ENCODE results near the gene IGBP1.
"Not testable (repeated sequence)": the region's sequence is repeated elsewhere in the genome, so short reads cannot be mapped to it uniquely, and the experiment has no call there.

IGBP1 gene

GRCh38 chrX:70123014-70123413 lies 10.2 kb upstream of the IGBP1 start:
- H3K4me3 ChIP-seq (ENCODE audit: low read length); H3K4me1 ChIP-seq (ENCODE audit: control insufficient read depth, insufficient read depth, low read length); H3K36me3 ChIP-seq (ENCODE audit: control insufficient read depth, insufficient read depth, low read length); H3K27ac ChIP-seq (ENCODE audit: low read length); H3K27me3 ChIP-seq (ENCODE audit: control insufficient read depth, insufficient read depth, low read length); H3K9me3 ChIP-seq (ENCODE audit: control insufficient read depth, insufficient read depth, low read length); DNase-seq (ENCODE audit: low read depth, low spot score): not testable (repeated sequence)
- no CpG with 5 or more reads among the region's 30 CpGs for WGBS (ENCODE audit: insufficient coverage, insufficient read length)

GRCh38 chrX:70124678-70125077 lies 8.6 kb upstream of the IGBP1 start:
- no peak for DNase-seq (ENCODE audit: low read depth, low spot score)
- Histone ChIP-seq H3K9me3 (ENCODE audit: control insufficient read depth, insufficient read depth, low read length) (no peaks in the 10 kb centered on the region), H3K4me1 (ENCODE audit: control insufficient read depth, insufficient read depth, low read length) (peaks cover 3% of the 10 kb centered on the region), H3K4me3 (ENCODE audit: low read length) (no peak overlapping the region), H3K36me3 (ENCODE audit: control insufficient read depth, insufficient read depth, low read length) (no peaks in the 10 kb centered on the region), H3K27ac (ENCODE audit: low read length) (no peak overlapping the region), H3K27me3 (ENCODE audit: control insufficient read depth, insufficient read depth, low read length) (no peaks in the 10 kb centered on the region)
- 100% methylated on average over 2 of the region's 2 CpGs for WGBS (ENCODE audit: insufficient coverage, insufficient read length)

GRCh38 chrX:70128071-70128470 lies 5.2 kb upstream of the IGBP1 start:
- Histone ChIP-seq H3K4me1 (ENCODE audit: control insufficient read depth, insufficient read depth, low read length) (peaks cover 3% of the 10 kb centered on the region), H3K9me3 (ENCODE audit: control insufficient read depth, insufficient read depth, low read length) (no peaks in the 10 kb centered on the region), H3K27ac (ENCODE audit: low read length) (no peak overlapping the region), H3K27me3 (ENCODE audit: control insufficient read depth, insufficient read depth, low read length) (no peaks in the 10 kb centered on the region), H3K36me3 (ENCODE audit: control insufficient read depth, insufficient read depth, low read length) (no peaks in the 10 kb centered on the region), H3K4me3 (ENCODE audit: low read length) (no peak overlapping the region)
- no CpG with 5 or more reads among the region's 9 CpGs for WGBS (ENCODE audit: insufficient coverage, insufficient read length)
- no peak for DNase-seq (ENCODE audit: low read depth, low spot score)

GRCh38 chrX:70129816-70130215 lies 3.4 kb upstream of the IGBP1 start:
- no peaks in the 10 kb centered on the region for H3K27me3 ChIP-seq (ENCODE audit: control insufficient read depth, insufficient read depth, low read length)
- H3K27ac ChIP-seq (ENCODE audit: low read length) = no peak overlapping the region

GRCh38 chrX:70132224-70132623 lies 1.0 kb upstream of the IGBP1 start:
- no peaks in the 10 kb centered on the region for H3K36me3 ChIP-seq (ENCODE audit: control insufficient read depth, insufficient read depth, low read length)
- no peak overlapping the region for H3K4me3 ChIP-seq (ENCODE audit: low read length)
- H3K4me1 ChIP-seq (ENCODE audit: control insufficient read depth, insufficient read depth, low read length) = peaks cover 3% of the 10 kb centered on the region
- no peaks in the 10 kb centered on the region for H3K27me3 ChIP-seq (ENCODE audit: control insufficient read depth, insufficient read depth, low read length)
- DNase-seq (ENCODE audit: low read depth, low spot score) = no peak
- WGBS (ENCODE audit: insufficient coverage, insufficient read length) = no CpG with 5 or more reads among the region's 4 CpGs
- no peaks in the 10 kb centered on the region for H3K9me3 ChIP-seq (ENCODE audit: control insufficient read depth, insufficient read depth, low read length)
- no peak overlapping the region for H3K27ac ChIP-seq (ENCODE audit: low read length)

More at GRCh38 chrX:70129816-70130215, 3.4 kb upstream of the IGBP1 start:
- WGBS (ENCODE audit: insufficient coverage, insufficient read length) = no CpG with 5 or more reads among the region's 1 CpG
- Histone ChIP-seq H3K36me3 (ENCODE audit: control insufficient read depth, insufficient read depth, low read length) (no peaks in the 10 kb centered on the region), H3K4me3 (ENCODE audit: low read length) (no peak overlapping the region), H3K9me3 (ENCODE audit: control insufficient read depth, insufficient read depth, low read length) (no peaks in the 10 kb centered on the region), H3K4me1 (ENCODE audit: control insufficient read depth, insufficient read depth, low read length) (peaks cover 3% of the 10 kb centered on the region)
- DNase-seq (ENCODE audit: low read depth, low spot score) = no peak

- no peaks in the 10 kb centered on the region for H3K36me3 ChIP-seq (ENCODE audit: control insufficient read depth, insufficient read depth, low read length)
- no peak for DNase-seq (ENCODE audit: low read depth, low spot score)
- no peak overlapping the region for H3K27ac ChIP-seq (ENCODE audit: low read length)
- no CpG with 5 or more reads among the region's 8 CpGs for WGBS (ENCODE audit: insufficient coverage, insufficient read length)
- peaks cover 1% of the 10 kb centered on the region; the same call in 1 of the 2 replicates for H3K4me1 ChIP-seq (ENCODE audit: control insufficient read depth, insufficient read depth, low read length)
- H3K27me3 ChIP-seq (ENCODE audit: control insufficient read depth, insufficient read depth, low read length) = no peaks in the 10 kb centered on the region
- H3K4me3 ChIP-seq (ENCODE audit: low read length) = peak overlapping the region; percentile 41; the same call in 1 of the 2 replicates
- no peaks in the 10 kb centered on the region for H3K9me3 ChIP-seq (ENCODE audit: control insufficient read depth, insufficient read depth, low read length)
Observed at GRCh38 chrX:70132877-70133302, 357 bp upstream of the IGBP1 start.

- no CpG with 5 or more reads among the region's 12 CpGs for WGBS (ENCODE audit: insufficient coverage, insufficient read length)
- Histone ChIP-seq H3K27ac (ENCODE audit: low read length) (no peak overlapping the region), H3K9me3 (ENCODE audit: control insufficient read depth, insufficient read depth, low read length) (no peaks in the 10 kb centered on the region), H3K4me1 (ENCODE audit: control insufficient read depth, insufficient read depth, low read length) (no peaks in the 10 kb centered on the region), H3K27me3 (ENCODE audit: control insufficient read depth, insufficient read depth, low read length) (no peaks in the 10 kb centered on the region), H3K36me3 (ENCODE audit: control insufficient read depth, insufficient read depth, low read length) (no peaks in the 10 kb centered on the region), H3K4me3 (ENCODE audit: low read length) (peak overlapping the region; percentile 69; the same call in 1 of the 2 replicates)
- no peak for DNase-seq (ENCODE audit: low read depth, low spot score)
Observed at GRCh38 chrX:70134116-70134477, 850 bp downstream of the IGBP1 start.

- no CpG with 5 or more reads among the region's 2 CpGs for WGBS (ENCODE audit: insufficient coverage, insufficient read length)
- H3K9me3 ChIP-seq (ENCODE audit: control insufficient read depth, insufficient read depth, low read length) = no peaks in the 10 kb centered on the region
- no peak overlapping the region for H3K27ac ChIP-seq (ENCODE audit: low read length)
- H3K36me3 ChIP-seq (ENCODE audit: control insufficient read depth, insufficient read depth, low read length) = no peaks in the 10 kb centered on the region
- no peak overlapping the region for H3K4me3 ChIP-seq (ENCODE audit: low read length)
- H3K27me3 ChIP-seq (ENCODE audit: control insufficient read depth, insufficient read depth, low read length) = no peaks in the 10 kb centered on the region
- H3K4me1 ChIP-seq (ENCODE audit: control insufficient read depth, insufficient read depth, low read length) = no peaks in the 10 kb centered on the region
- DNase-seq (ENCODE audit: low read depth, low spot score) = no peak
Observed at GRCh38 chrX:70138622-70139021, 5.4 kb downstream of the IGBP1 start.

- no peak for DNase-seq (ENCODE audit: low read depth, low spot score)
- H3K4me1 ChIP-seq (ENCODE audit: control insufficient read depth, insufficient read depth, low read length) = no peaks in the 10 kb centered on the region
- no peaks in the 10 kb centered on the region for H3K27me3 ChIP-seq (ENCODE audit: control insufficient read depth, insufficient read depth, low read length)
- no peaks in the 10 kb centered on the region for H3K9me3 ChIP-seq (ENCODE audit: control insufficient read depth, insufficient read depth, low read length)
- WGBS (ENCODE audit: insufficient coverage, insufficient read length) = no CpG with 5 or more reads among the region's 3 CpGs
- H3K27ac ChIP-seq (ENCODE audit: low read length) = no peak overlapping the region
- H3K4me3 ChIP-seq (ENCODE audit: low read length) = no peak overlapping the region
- no peaks in the 10 kb centered on the region for H3K36me3 ChIP-seq (ENCODE audit: control insufficient read depth, insufficient read depth, low read length)
Observed at GRCh38 chrX:70139736-70140135, 6.5 kb downstream of the IGBP1 start.

GRCh38 chrX:70141373-70141772 lies 8.1 kb downstream of the IGBP1 start:
- H3K27ac ChIP-seq (ENCODE audit: low read length) = no peak overlapping the region
- no peaks in the 10 kb centered on the region for H3K4me1 ChIP-seq (ENCODE audit: control insufficient read depth, insufficient read depth, low read length)
- no CpG with 5 or more reads among the region's 2 CpGs for WGBS (ENCODE audit: insufficient coverage, insufficient read length)
- H3K27me3 ChIP-seq (ENCODE audit: control insufficient read depth, insufficient read depth, low read length) = no peaks in the 10 kb centered on the region
- no peak for DNase-seq (ENCODE audit: low read depth, low spot score)
- no peaks in the 10 kb centered on the region for H3K9me3 ChIP-seq (ENCODE audit: control insufficient read depth, insufficient read depth, low read length)
- no peaks in the 10 kb centered on the region for H3K36me3 ChIP-seq (ENCODE audit: control insufficient read depth, insufficient read depth, low read length)
- H3K4me3 ChIP-seq (ENCODE audit: low read length) = no peak overlapping the region

All from iPS DF 6.9 (cell line).